Naive thymus-derived CD8-positive, alpha-beta T cell (primary cell): Measurements from ENCODE around the gene OR10V1. TPM values are rescaled to one million over a fixed set of nuclear protein-coding genes. Genes with fewer than 3 reads are reported as not detected.

Experiments
- polyA plus RNA-seq, 3 donors: library from polyadenylated mRNA; unstranded; fragments of 300-500 nt; fragmentation: Illumina TruSeq; gene quantifications; one replicate each; pipeline ENCODE4 v1.2.3, GENCODE V29; 2021
- total RNA-seq, 8 experiments: library from RNA in 2 of 8; stranded (reverse) in 2 of 8; gene quantifications; one replicate each; pipeline ENCODE4 v1.2.3 and lab custom pipeline; 2021 to 2026

The OR10V1 gene
- total and polyA plus RNA-seq, 5 experiments from 2014 or later = not detected

Other genes starting within 250 kb of the OR10V1 start
- not detected for gene OR4D10, start 240.5 kb downstream of the OR10V1 start, total RNA-seq
- gene OR4D10, start 240.5 kb downstream of the OR10V1 start, polyA plus RNA-seq = not detected
- not detected for gene OR4D11, start 210.3 kb downstream of the OR10V1 start, total RNA-seq
- not detected for gene OR4D11, start 210.3 kb downstream of the OR10V1 start, polyA plus RNA-seq
- not detected for gene OR4D9, start 202.3 kb downstream of the OR10V1 start, total RNA-seq
- not detected for gene OR4D9, start 202.3 kb downstream of the OR10V1 start, polyA plus RNA-seq
- 10 to 100 TPM; 46.7 to 50.5 TPM for gene OSBP, start 98.1 kb downstream of the OR10V1 start, total RNA-seq
- 10 to 100 TPM; 19.5 to 34.8 (median 19.6) TPM for gene OSBP, start 98.1 kb downstream of the OR10V1 start, polyA plus RNA-seq
- 10 to 100 TPM; 40.5 to 40.7 TPM for gene PATL1, start 44.8 kb downstream of the OR10V1 start, total RNA-seq
- 1 to 10 TPM; 3.2 to 8.2 (median 3.8) TPM for gene PATL1, start 44.8 kb downstream of the OR10V1 start, polyA plus RNA-seq
- 10 to 100 TPM; 10.3 to 11.2 TPM for gene STX3, start 41.5 kb upstream of the OR10V1 start, total RNA-seq
- gene STX3, start 41.5 kb upstream of the OR10V1 start, polyA plus RNA-seq = 1 to 10 TPM; 2.8 to 3.6 (median 3.0) TPM
- gene MRPL16, start 96.9 kb upstream of the OR10V1 start, total RNA-seq = 10 to 100 TPM; 44.4 to 45.2 TPM
- 10 to 100 TPM; 68.4 to 93.0 (median 92.8) TPM for gene MRPL16, start 96.9 kb upstream of the OR10V1 start, polyA plus RNA-seq
- not detected for gene CBLIF, start 131.7 kb upstream of the OR10V1 start, total RNA-seq
- gene CBLIF, start 131.7 kb upstream of the OR10V1 start, polyA plus RNA-seq = not detected
- not detected for gene TCN1, start 152.6 kb upstream of the OR10V1 start, total RNA-seq
- gene TCN1, start 152.6 kb upstream of the OR10V1 start, polyA plus RNA-seq = not detected
- not detected for gene OOSP3, start 164.9 kb upstream of the OR10V1 start, total RNA-seq
- under 1 TPM in 1 of 3 donors, not detected in 2; 0.43 TPM for gene OOSP3, start 164.9 kb upstream of the OR10V1 start, polyA plus RNA-seq
- not detected for gene OOSP1, start 224.6 kb upstream of the OR10V1 start, total RNA-seq
- not detected for gene OOSP1, start 224.6 kb upstream of the OR10V1 start, polyA plus RNA-seq